Nephron (organoid): ENCODE results near the gene TBX20.
"Not testable (repeated sequence)": the region's sequence is repeated elsewhere in the genome, so short reads cannot be mapped to it uniquely, and the experiment has no call there.

ENCODE experiments used
- H3K27ac Mint-ChIP-seq, 3 experiments: 2 replicates each; pipeline ENCODE4 v1.8.0; 2020; ENCODE audit warnings: mixed read lengths in 3 of 3, mild to moderate bottlenecking in 2 of 3, moderate library complexity in 1 of 3
- H3K27me3 Mint-ChIP-seq: 2 replicates; pipeline ENCODE4 v1.8.0; 2021; ENCODE audit warnings: low read depth, mild to moderate bottlenecking, moderate library complexity, mixed read lengths
- H3K36me3 Mint-ChIP-seq: 2 replicates; pipeline ENCODE4 v1.8.0; 2020; ENCODE audit warnings: low read depth, mixed read lengths
- H3K4me1 Mint-ChIP-seq: 2 replicates; pipeline ENCODE4 v1.8.0; 2020; ENCODE audit warnings: mixed read lengths
- H3K4me3 Mint-ChIP-seq, 3 experiments: 2 replicates each; pipeline ENCODE4 v1.8.0; 2020; ENCODE audit warnings: mild to moderate bottlenecking in 3 of 3, mixed read lengths in 3 of 3, moderate library complexity in 2 of 3
- H3K9me3 Mint-ChIP-seq: 2 replicates; pipeline ENCODE4 v1.8.0; 2020; ENCODE audit warnings: mixed read lengths

Gene TBX20

DNA sequence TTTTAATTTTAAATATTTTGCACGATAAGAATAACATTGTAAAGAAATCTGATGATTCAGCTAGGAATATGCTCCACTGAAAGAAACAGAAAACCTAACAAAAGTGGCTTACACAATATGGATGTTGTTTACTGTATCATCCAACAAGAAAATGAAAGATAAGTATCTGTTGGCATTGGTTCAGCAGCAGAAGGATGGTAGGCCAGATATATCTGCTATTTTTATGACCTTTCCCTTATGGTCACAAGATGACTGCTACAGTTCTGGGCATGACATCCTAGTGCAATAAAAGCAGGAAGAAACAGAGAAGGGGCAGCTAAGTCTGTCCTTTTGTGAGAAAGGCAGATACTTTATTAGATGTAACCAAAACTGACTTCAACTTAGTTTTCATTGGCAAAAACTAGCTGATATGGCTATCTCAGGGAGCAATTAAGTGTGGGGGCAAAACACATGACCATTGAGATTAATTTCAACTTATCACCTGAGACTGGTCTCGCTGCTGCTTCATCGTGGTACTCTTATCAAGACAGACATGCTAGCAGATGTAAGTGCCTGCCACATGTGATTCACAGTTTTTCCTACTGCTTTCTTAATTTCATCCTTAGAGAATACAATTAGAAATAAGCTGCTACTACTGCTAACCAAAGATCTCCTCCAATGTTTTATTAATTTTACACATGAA, 92.7 kb downstream of the TBX20 start:
- not testable (repeated sequence) for H3K4me3 Mint-ChIP-seq, H3K4me1 Mint-ChIP-seq, H3K27me3 Mint-ChIP-seq, H3K27ac Mint-ChIP-seq, H3K9me3 Mint-ChIP-seq, H3K36me3 Mint-ChIP-seq
